DMS 273 (cell line): ENCODE results near the gene SPDYE5.

Experiments used
- DNase-seq: peaks from one replicate; lab custom pipeline; 2025; ENCODE audit not compliant: unreplicated experiment; lab: John Stamatoyannopoulos, UW

Gene SPDYE5

DNA sequence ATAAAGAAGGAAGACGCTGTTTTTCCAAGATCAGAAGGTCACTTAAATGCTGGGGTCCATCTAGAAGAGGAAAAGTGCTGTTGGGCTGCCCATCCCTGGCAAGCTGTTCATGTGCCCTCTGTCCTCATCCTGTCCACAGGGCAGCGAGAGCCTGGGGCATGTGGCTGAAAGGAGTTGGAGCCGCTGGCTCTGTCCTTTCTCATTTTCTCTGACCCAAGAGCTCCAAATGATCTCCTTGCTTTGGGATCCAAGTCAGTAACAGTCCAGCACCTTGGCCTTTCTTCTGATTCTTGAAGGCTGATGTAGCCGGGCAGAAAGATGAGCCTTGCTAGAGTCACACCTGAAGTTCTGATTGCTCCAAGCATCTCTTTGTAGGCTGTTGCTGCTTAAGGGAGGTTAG is 44.4 kb downstream of the SPDYE5 start:
- DNase-seq: no peak

DNA sequence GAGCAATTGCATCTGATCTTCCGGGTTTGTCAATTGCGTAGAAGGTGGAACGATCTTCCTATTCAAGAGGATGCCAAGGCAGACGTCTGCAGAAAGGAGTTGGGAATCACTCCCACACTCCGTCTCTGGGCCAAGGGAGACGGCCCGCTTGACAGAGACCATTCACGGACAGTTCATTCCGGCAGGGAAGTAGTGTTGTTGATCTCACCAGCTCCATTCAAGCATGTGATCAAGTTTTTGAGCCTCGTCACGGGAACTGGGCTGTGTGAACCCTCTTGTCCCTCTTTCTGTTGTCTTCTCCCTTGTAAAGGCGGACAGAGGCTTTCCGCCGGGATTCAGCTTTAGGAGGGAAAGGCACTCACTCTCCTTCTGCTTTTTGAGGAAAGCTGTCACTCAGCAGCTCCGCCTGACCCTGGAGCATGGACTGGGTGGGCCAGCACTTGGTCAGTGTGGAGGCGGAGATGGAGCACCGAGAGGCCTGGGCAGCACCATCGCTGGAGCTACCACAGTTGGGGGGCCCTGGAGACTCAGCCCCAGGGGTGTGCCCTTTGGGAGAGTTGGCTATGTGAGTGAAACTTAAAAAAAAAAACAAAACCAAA is 44.9 kb downstream of the SPDYE5 start:
- DNase-seq: no peak

DNA sequence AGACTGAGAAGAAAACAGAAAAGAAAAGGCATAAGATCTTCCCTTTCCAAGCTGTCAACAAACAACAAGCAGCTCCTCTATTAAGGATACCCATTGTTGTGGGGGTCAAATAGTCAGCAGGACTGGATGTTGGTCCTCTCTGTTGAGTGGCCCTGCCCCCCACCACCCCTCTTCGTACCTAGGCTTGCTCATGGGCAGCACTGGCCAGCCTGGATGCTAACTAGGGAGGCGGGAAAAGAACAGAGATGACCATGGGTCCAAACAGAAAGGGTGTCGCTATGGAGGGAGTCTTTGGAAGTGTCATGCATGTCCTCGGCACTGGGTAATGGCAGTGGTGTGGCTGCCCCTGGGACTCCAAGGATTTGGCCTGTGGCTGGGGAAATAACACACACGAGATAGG is 45.6 kb downstream of the SPDYE5 start:
- no peak for DNase-seq

DNA sequence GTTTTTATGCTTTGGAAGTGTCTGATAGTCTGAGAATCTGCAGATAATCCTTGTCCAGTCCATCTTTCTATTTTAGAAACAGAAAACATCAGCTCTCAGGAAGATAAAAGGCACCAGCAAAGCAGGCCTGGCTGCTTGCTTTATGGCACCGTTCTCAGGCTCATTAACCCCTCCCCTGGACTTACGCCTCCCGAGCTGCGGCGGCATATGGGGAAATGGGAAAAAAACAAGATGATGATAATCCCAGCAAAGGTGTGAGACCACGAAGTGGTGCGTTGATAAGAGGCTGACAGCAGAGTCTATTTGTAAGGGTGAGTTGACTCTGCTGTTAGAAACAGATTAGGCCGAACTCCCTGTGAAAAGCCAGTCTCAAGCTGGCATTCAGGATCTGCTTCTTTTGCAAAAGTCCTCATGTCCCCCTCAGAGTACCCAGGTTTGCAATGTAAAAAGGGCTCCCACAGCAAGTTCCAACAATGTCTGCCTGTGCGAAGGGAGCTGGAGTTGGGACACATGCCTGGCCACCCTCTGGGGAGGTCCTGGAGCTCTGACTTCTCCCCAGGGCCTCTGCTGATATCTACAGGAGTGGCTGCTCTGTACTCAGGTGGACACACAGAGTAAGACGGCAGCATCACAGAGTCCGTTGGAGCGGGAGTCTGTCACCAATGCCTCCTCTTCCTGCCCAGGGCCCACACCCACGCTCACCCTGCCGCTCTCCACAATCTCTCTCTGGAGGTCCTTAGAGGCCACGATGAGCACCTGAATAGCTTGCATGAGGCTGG is 54.3 kb downstream of the SPDYE5 start:
- no peak for DNase-seq
